Measurements from ENCODE around the gene ANKRD10.

DNA sequence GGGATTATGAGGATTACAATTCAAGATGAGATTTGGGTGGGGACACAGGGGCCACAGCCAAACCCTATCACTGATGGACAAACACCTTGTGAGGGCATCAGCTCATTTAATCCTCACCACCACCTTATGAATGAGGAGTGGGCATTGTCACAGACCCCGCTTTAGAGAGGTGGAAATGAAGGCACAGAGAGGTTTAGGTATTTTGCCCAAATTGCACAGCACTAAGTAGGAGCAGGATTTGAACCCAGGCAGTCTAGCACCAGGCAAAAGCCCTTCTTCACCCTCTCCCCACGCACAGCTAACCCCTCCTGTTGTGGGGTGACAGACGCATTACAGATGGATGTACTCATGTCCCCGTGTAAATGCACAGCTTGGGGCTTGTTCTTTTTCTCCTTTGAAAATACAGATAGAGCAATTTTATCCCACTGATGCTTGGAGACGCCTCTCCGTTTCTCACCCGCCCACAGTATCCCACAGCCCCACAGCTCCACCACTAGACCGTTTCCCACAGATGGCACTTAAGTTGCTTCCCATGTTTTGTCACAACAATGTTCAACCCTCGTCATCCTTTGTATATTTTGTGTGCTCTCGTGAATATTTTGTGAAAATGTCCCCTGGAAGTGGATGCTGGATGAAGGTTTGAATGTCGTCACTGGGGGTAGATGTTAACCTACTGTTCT, 48.2 kb downstream of the ANKRD10 start:
- TF ChIP-seq, protein P1, sequence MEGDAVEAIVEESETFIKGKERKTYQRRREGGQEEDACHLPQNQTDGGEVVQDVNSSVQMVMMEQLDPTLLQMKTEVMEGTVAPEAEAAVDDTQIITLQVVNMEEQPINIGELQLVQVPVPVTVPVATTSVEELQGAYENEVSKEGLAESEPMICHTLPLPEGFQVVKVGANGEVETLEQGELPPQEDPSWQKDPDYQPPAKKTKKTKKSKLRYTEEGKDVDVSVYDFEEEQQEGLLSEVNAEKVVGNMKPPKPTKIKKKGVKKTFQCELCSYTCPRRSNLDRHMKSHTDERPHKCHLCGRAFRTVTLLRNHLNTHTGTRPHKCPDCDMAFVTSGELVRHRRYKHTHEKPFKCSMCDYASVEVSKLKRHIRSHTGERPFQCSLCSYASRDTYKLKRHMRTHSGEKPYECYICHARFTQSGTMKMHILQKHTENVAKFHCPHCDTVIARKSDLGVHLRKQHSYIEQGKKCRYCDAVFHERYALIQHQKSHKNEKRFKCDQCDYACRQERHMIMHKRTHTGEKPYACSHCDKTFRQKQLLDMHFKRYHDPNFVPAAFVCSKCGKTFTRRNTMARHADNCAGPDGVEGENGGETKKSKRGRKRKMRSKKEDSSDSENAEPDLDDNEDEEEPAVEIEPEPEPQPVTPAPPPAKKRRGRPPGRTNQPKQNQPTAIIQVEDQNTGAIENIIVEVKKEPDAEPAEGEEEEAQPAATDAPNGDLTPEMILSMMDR (IDR thresholded peaks at IDR 0.05; ENCODE audit: borderline replicate concordance, extremely low read depth, low read length, poor library complexity, severe bottlenecking), result no peak
- TF ChIP-seq EZH2 (IDR thresholded peaks at IDR 0.05; ENCODE audit: borderline replicate concordance, low read depth, low read length, severe bottlenecking), result no peak
